CD14-positive monocyte (primary cell): Measurements from ENCODE around the gene NFKBIA. TPM values are rescaled to one million over a fixed set of nuclear protein-coding genes. Genes with fewer than 3 reads are reported as not detected.

Experiments used
- DNase-seq, 3 donors: peaks; one replicate each; pipeline ENCODE4 v3.0.0-alpha.2; 2011 to 2022
- H2AFZ ChIP-seq: 2 replicates; pipeline ENCODE4 v1.6.0; 2012; ENCODE audit warnings: mild to moderate bottlenecking, low read depth, low read length, inconsistent platforms; ENCODE audit not compliant: insufficient read depth, poor library complexity, severe bottlenecking
- H3K27ac ChIP-seq, 2 donors: 1 replicate in 1 of 2; 2 replicates in 1 of 2; pipeline ENCODE4 v1.5.1; 2012 to 2013; ENCODE audit warnings: low read length in 2 of 2, control low read depth in 1 of 2, inconsistent platforms in 1 of 2, low read depth in 1 of 2, mild to moderate bottlenecking in 1 of 2
- H3K27me3 ChIP-seq, 2 donors: one replicate each; pipeline versions ENCODE4 v1.6.0 to v1.6.1; 2011 to 2013; ENCODE audit warnings: low read length in 2 of 2; ENCODE audit not compliant: control insufficient read depth in 2 of 2, insufficient read depth in 2 of 2
- H3K36me3 ChIP-seq, 2 donors: replicated peaks in 1 of 2; 1 replicate in 1 of 2; 2 replicates in 1 of 2; pipeline versions ENCODE4 v1.5.1 to v1.6.1; 2012 to 2013; ENCODE audit warnings: low read length in 2 of 2, control low read depth in 1 of 2, inconsistent platforms in 1 of 2, mild to moderate bottlenecking in 1 of 2; ENCODE audit not compliant: insufficient read depth in 2 of 2, control insufficient read depth in 1 of 2
- H3K4me1 ChIP-seq, 2 donors: 1 replicate in 1 of 2; 2 replicates in 1 of 2; pipeline versions ENCODE4 v1.5.1 to v1.6.1; 2012 to 2013; ENCODE audit warnings: low read length in 2 of 2, control low read depth in 1 of 2, inconsistent platforms in 1 of 2, mild to moderate bottlenecking in 1 of 2, moderate library complexity in 1 of 2; ENCODE audit not compliant: insufficient read depth in 2 of 2, control insufficient read depth in 1 of 2
- H3K4me2 ChIP-seq: replicated peaks from 2 replicates; pipeline ENCODE3; 2012; ENCODE audit warnings: low read length, moderate library complexity, mild to moderate bottlenecking; ENCODE audit not compliant: poor library complexity, severe bottlenecking; ENCODE audit errors: extremely low read depth
- H3K4me3 ChIP-seq, 3 experiments: fragments of 200-600 bp in 1 of 3; sonication (generic) in 1 of 3; replicated peaks in 1 of 3; 1 replicate in 2 of 3; 2 replicates in 1 of 3; pipeline ENCODE4 v1.5.1; 2011 to 2013; ENCODE audit warnings: low read length in 3 of 3, mild to moderate bottlenecking in 3 of 3, control low read depth in 2 of 3, low read depth in 2 of 3, inconsistent platforms in 1 of 3, moderate library complexity in 1 of 3
- H3K79me2 ChIP-seq: 2 replicates; pipeline ENCODE4 v1.6.0; 2012; ENCODE audit warnings: mild to moderate bottlenecking, control low read depth, inconsistent platforms, low read length, moderate library complexity; ENCODE audit not compliant: insufficient read depth
- H3K9ac ChIP-seq: 2 replicates; pipeline ENCODE4 v1.6.0; 2017; ENCODE audit warnings: low read length, mild to moderate bottlenecking; ENCODE audit not compliant: insufficient read depth, poor library complexity, severe bottlenecking
- H3K9me3 ChIP-seq, 2 donors: replicated peaks in 1 of 2; 1 replicate in 1 of 2; 2 replicates in 1 of 2; pipeline versions ENCODE4 v1.5.1 to v1.6.1; 2012 to 2013; ENCODE audit warnings: low read length in 2 of 2, control low read depth in 1 of 2; ENCODE audit not compliant: control insufficient read depth in 1 of 2, insufficient read depth in 1 of 2
- H4K20me1 ChIP-seq: 2 replicates; pipeline ENCODE4 v1.6.0; 2012; ENCODE audit warnings: mild to moderate bottlenecking, low read length, control low read depth, moderate library complexity; ENCODE audit not compliant: insufficient read depth
- H3K27ac Mint-ChIP-seq, 7 donors: one replicate each; pipeline ENCODE4 v1.8.0; 2020; ENCODE audit warnings: mild to moderate bottlenecking in 7 of 7, mixed read lengths in 7 of 7, moderate library complexity in 6 of 7, inconsistent platforms in 2 of 7
- H3K27me3 Mint-ChIP-seq, 3 donors: one replicate each; pipeline ENCODE4 v1.8.0; 2021 to 2022; ENCODE audit warnings: low read depth in 3 of 3, mild to moderate bottlenecking in 3 of 3, mixed read lengths in 3 of 3, moderate library complexity in 3 of 3, inconsistent platforms in 1 of 3
- H3K36me3 Mint-ChIP-seq, 2 donors: one replicate each; pipeline ENCODE4 v1.8.0; 2020; ENCODE audit warnings: mixed read lengths in 2 of 2, inconsistent platforms in 1 of 2, mild to moderate bottlenecking in 1 of 2
- H3K4me1 Mint-ChIP-seq: one replicate; pipeline ENCODE4 v1.8.0; 2020; ENCODE audit warnings: mild to moderate bottlenecking, mixed read lengths
- H3K4me3 Mint-ChIP-seq, 2 donors: one replicate each; pipeline ENCODE4 v1.8.0; 2020; ENCODE audit warnings: mild to moderate bottlenecking in 2 of 2, mixed read lengths in 2 of 2, moderate library complexity in 1 of 2
- H3K9me3 Mint-ChIP-seq, 7 donors: one replicate each; pipeline ENCODE4 v1.8.0; 2020 to 2022; ENCODE audit warnings: mixed read lengths in 7 of 7, mild to moderate bottlenecking in 6 of 7, moderate library complexity in 6 of 7, inconsistent platforms in 2 of 7
- CTCF ChIP-seq: fragments of 200-600 bp; IDR thresholded peaks from one replicate; pipeline ENCODE4 v1.8.0; 2022; ENCODE audit warnings: antibody characterized with exemption, mild to moderate bottlenecking
- WGBS: methylation state at CpG from one replicate; pipeline ENCODE4 v1.1.5; 2013; ENCODE audit warnings: missing lambda C conversion rate; ENCODE audit not compliant: insufficient coverage; 5-methylcytosine and 5-hydroxymethylcytosine counted together
- intact Hi-C, 2 donors: fragments of 100-400 bp; cut with micrococcal nuclease; formaldehyde crosslinking; loops; one replicate each; pipeline versions ENCODE4 v1.15.0 to v1.15.1; 2023
- polyA plus RNA-seq, 3 donors: library from polyadenylated mRNA; depleted of rRNA in 1 of 3; unstranded in 2 of 3; stranded (reverse) in 1 of 3; fragments of 300-500 nt in 2 of 3; fragments of >200 nt in 1 of 3; fragmentation: Illumina TruSeq in 2 of 3; gene quantifications; 1 replicate in 2 of 3; 2 replicates in 1 of 3; pipeline ENCODE4 v1.2.3, GENCODE V29; 2012 to 2021

NFKBIA gene
- polyA plus RNA-seq, 3 donors = 868 to 4,739 (median 935) TPM

DNA sequence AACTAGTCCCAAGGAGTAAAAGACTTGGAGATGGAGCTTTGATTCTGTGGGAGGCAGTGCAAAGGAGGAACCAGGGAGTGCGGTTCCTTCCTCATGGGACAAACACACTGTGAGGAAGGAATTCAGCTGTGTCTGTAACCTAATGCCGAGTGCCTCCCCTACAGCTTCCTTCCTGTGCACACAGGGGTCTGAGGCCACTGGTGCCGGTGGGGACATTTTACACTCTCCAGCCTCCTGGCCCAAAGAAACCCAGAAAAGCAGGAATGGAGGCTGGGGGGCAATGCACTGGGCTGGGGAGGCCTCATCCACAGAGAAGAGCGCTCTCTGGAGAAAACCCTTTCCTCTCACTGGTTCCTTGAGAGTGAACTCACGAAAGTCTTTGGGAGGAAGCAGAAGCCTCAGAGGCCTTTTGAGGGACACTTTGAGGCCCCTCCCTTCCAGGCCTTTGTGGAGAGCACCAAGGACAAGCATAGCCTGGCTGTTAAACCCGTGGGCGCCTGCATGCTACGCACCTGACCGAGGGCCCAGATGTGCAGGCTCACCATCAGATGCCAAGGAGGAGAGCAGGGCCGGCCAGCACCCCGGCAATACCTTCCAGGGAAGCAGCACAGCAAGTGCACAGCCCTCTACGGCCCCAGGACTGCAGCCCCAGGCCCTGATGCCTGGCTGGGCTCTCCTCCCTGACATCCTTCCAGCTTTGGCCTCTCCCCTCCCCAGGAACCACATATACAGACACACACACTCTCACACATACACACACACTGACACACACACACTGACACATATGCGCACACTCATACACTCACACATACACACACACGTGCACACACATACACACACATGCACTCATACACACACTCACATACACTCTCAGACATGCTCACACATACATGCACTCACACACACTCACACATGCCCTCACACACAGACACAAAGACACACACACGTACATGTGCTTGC lies 52.0 kb downstream of the NFKBIA start:
- Mint-ChIP-seq H3K4me3 (peak overlapping the region; percentile 28 to 69), H3K27ac (peak overlapping the region; percentile 8 to 82 (median 57)), H3K4me1 (peaks cover 43% of the 10 kb centered on the region), H3K36me3 (no peaks in the 10 kb centered on the region), H3K9me3 (peaks cover 0 to 3% (median 0%) of the 10 kb centered on the region in 7 donors), H3K27me3 (peaks cover 1 to 3% (median 2%) of the 10 kb centered on the region in 3 donors)
- peak in 2 of 3 donors; percentile 55 to 63 for DNase-seq
- H4K20me1 ChIP-seq = no peaks in the 10 kb centered on the region
- H2AFZ ChIP-seq = peak overlapping the region; percentile 64
- intact Hi-C loops = no loop called here
- H3K9ac ChIP-seq = peak overlapping the region; percentile 17
- WGBS = 51% methylated on average over 10 of the region's 15 CpGs
- peak overlapping the region; percentile 65 for H3K4me2 ChIP-seq
- TF ChIP-seq CTCF = no peak
- peak overlapping the region; percentile 42 to 57 for H3K27ac ChIP-seq
- peak overlapping the region in 1 of 3 experiments; percentile 64 for H3K4me3 ChIP-seq
- no peaks in the 10 kb centered on the region for H3K27me3 ChIP-seq
- no peaks in the 10 kb centered on the region for H3K79me2 ChIP-seq
- H3K36me3 ChIP-seq = no peaks in the 10 kb centered on the region
- peaks cover 25 to 27% of the 10 kb centered on the region in 2 donors for H3K4me1 ChIP-seq
- no peaks in the 10 kb centered on the region for H3K9me3 ChIP-seq

- peaks cover 0 to 3% (median 0%) of the 10 kb centered on the region in 7 donors for H3K9me3 Mint-ChIP-seq
- WGBS = 12% methylated on average over 3 of the region's 4 CpGs
- intact Hi-C loops = no loop called here
- H3K27me3 ChIP-seq = no peaks in the 10 kb centered on the region
- peak overlapping the region; percentile 8 to 82 (median 57) for H3K27ac Mint-ChIP-seq
- peak overlapping the region in 1 of 2 donors; percentile 42 for H3K27ac ChIP-seq
- peak overlapping the region; percentile 65 for H3K4me2 ChIP-seq
- no peaks in the 10 kb centered on the region for H3K36me3 ChIP-seq
- peaks cover 25 to 27% of the 10 kb centered on the region in 2 donors for H3K4me1 ChIP-seq
- no peaks in the 10 kb centered on the region for H3K9me3 ChIP-seq
- H3K36me3 Mint-ChIP-seq = no peaks in the 10 kb centered on the region
- no peak overlapping the region for H3K9ac ChIP-seq
- no peaks in the 10 kb centered on the region for H4K20me1 ChIP-seq
- peaks cover 43% of the 10 kb centered on the region for H3K4me1 Mint-ChIP-seq
- H3K27me3 Mint-ChIP-seq = peaks cover 0 to 2% (median 1%) of the 10 kb centered on the region in 3 donors
- DNase-seq = no peak
- peak overlapping the region; percentile 64 for H2AFZ ChIP-seq
- no peak for TF ChIP-seq CTCF
- no peaks in the 10 kb centered on the region for H3K79me2 ChIP-seq
- H3K4me3 Mint-ChIP-seq = peak overlapping the region in 1 of 2 donors; percentile 69
- peak overlapping the region in 1 of 3 experiments; percentile 64 for H3K4me3 ChIP-seq
Observed at GRCh38 chr14:35351897-35352273, 52.7 kb downstream of the NFKBIA start.

Other genes with a start within 250 kb of the NFKBIA start
- 100 to 1,000 TPM; 144 to 572 (median 480) TPM for gene PSMA6, start 112.4 kb downstream of the NFKBIA start, polyA plus RNA-seq
- not detected for gene INSM2, start 129.4 kb upstream of the NFKBIA start, polyA plus RNA-seq